Skeletal muscle satellite cell (primary cell): ENCODE results near the gene CACNB1.
A peak's percentile ranks its signal among the peaks of the same experiment; 100 is the strongest.
"Not testable (repeated sequence)": the region's sequence is repeated elsewhere in the genome, so short reads cannot be mapped to it uniquely, and the experiment has no call there.

Experiments used
- H3K27me3 ChIP-seq: 2 replicates; pipeline ENCODE4 v1.7.0; 2013; ENCODE audit warnings: low read length; ENCODE audit not compliant: control insufficient read depth, insufficient read depth
- H3K36me3 ChIP-seq: 2 replicates; pipeline ENCODE4 v1.7.0; 2013; ENCODE audit warnings: mild to moderate bottlenecking, control low read depth, low read length; ENCODE audit not compliant: insufficient read depth
- H3K4me1 ChIP-seq: 2 replicates; pipeline ENCODE4 v1.7.0; 2013; ENCODE audit warnings: low read length; ENCODE audit not compliant: control insufficient read depth, insufficient read depth
- H3K4me2 ChIP-seq: 2 replicates; pipeline ENCODE4 v1.7.0; 2013; ENCODE audit warnings: mild to moderate bottlenecking, low read length
- H3K4me3 ChIP-seq: 2 replicates; pipeline ENCODE4 v1.7.0; 2013; ENCODE audit warnings: low read length
- H3K9ac ChIP-seq: 2 replicates; pipeline ENCODE4 v1.7.0; 2013; ENCODE audit warnings: mild to moderate bottlenecking, low read depth, low read length, moderate library complexity
- H3K9me3 ChIP-seq: replicated peaks from 2 replicates; pipeline ENCODE4 v1.7.0; 2013; ENCODE audit warnings: mild to moderate bottlenecking, control low read depth, low read length

CACNB1 gene

GRCh38 chr17:39141915-39142664 lies 55.4 kb downstream of the CACNB1 start:
- H3K4me2 ChIP-seq = no peak overlapping the region
- H3K9me3 ChIP-seq = no peaks in the 10 kb centered on the region
- H3K36me3 ChIP-seq = no peaks in the 10 kb centered on the region
- peaks cover 2% of the 10 kb centered on the region for H3K27me3 ChIP-seq
- peaks cover 19% of the 10 kb centered on the region for H3K4me1 ChIP-seq
- no peak overlapping the region for H3K4me3 ChIP-seq
- H3K9ac ChIP-seq = no peak overlapping the region

- H3K9ac ChIP-seq = no peak overlapping the region
- H3K4me2 ChIP-seq = no peak overlapping the region
- H3K4me3 ChIP-seq = no peak overlapping the region
- H3K4me1 ChIP-seq = peaks cover 19% of the 10 kb centered on the region
- no peaks in the 10 kb centered on the region for H3K9me3 ChIP-seq
- H3K36me3 ChIP-seq = no peaks in the 10 kb centered on the region
- H3K27me3 ChIP-seq = peaks cover 2% of the 10 kb centered on the region
Measured at GRCh38 chr17:39141294-39141693, 56.2 kb downstream of the CACNB1 start.

GRCh38 chr17:39139561-39139960 lies 57.9 kb downstream of the CACNB1 start:
- no peaks in the 10 kb centered on the region for H3K36me3 ChIP-seq
- H3K4me2 ChIP-seq = peak overlapping the region; percentile 67
- peaks cover 18% of the 10 kb centered on the region for H3K4me1 ChIP-seq
- no peaks in the 10 kb centered on the region for H3K9me3 ChIP-seq
- no peaks in the 10 kb centered on the region for H3K27me3 ChIP-seq
- H3K4me3 ChIP-seq = no peak overlapping the region
- no peak overlapping the region for H3K9ac ChIP-seq

GRCh38 chr17:39139161-39139511 lies 58.3 kb downstream of the CACNB1 start:
- Histone ChIP-seq H3K4me3 (no peak overlapping the region), H3K4me1 (peaks cover 14% of the 10 kb centered on the region), H3K4me2 (peak overlapping the region; percentile 67), H3K36me3 (no peaks in the 10 kb centered on the region), H3K9me3 (no peaks in the 10 kb centered on the region), H3K9ac (peak overlapping the region; percentile 38), H3K27me3 (no peaks in the 10 kb centered on the region)

GRCh38 chr17:39138431-39139160 lies 58.9 kb downstream of the CACNB1 start:
- peak overlapping the region; percentile 38 for H3K9ac ChIP-seq
- peaks cover 13% of the 10 kb centered on the region for H3K4me1 ChIP-seq
- H3K4me3 ChIP-seq = no peak overlapping the region
- peak overlapping the region; percentile 67 for H3K4me2 ChIP-seq
- H3K36me3 ChIP-seq = no peaks in the 10 kb centered on the region
- no peaks in the 10 kb centered on the region for H3K9me3 ChIP-seq
- no peaks in the 10 kb centered on the region for H3K27me3 ChIP-seq

- H3K4me2 ChIP-seq = no peak overlapping the region
- H3K27me3 ChIP-seq = no peaks in the 10 kb centered on the region
- no peak overlapping the region for H3K9ac ChIP-seq
- no peak overlapping the region for H3K4me3 ChIP-seq
- peaks cover 24% of the 10 kb centered on the region for H3K4me1 ChIP-seq
- no peaks in the 10 kb centered on the region for H3K36me3 ChIP-seq
- no peaks in the 10 kb centered on the region for H3K9me3 ChIP-seq
Measured at GRCh38 chr17:39134878-39135277, 62.6 kb downstream of the CACNB1 start.

GRCh38 chr17:39132192-39132610 lies 65.3 kb downstream of the CACNB1 start:
- no peak overlapping the region for H3K9ac ChIP-seq
- H3K4me1 ChIP-seq = peaks cover 11% of the 10 kb centered on the region
- no peaks in the 10 kb centered on the region for H3K36me3 ChIP-seq
- H3K27me3 ChIP-seq = no peaks in the 10 kb centered on the region
- peak overlapping the region; percentile 15 for H3K4me2 ChIP-seq
- H3K9me3 ChIP-seq = no peaks in the 10 kb centered on the region
- peak overlapping the region; percentile 39 for H3K4me3 ChIP-seq

GRCh38 chr17:39131616-39132015 lies 65.9 kb downstream of the CACNB1 start:
- H3K4me1 ChIP-seq = peaks cover 11% of the 10 kb centered on the region
- H3K36me3 ChIP-seq = no peaks in the 10 kb centered on the region
- no peak overlapping the region for H3K4me2 ChIP-seq
- H3K27me3 ChIP-seq = no peaks in the 10 kb centered on the region
- H3K4me3 ChIP-seq = no peak overlapping the region
- no peaks in the 10 kb centered on the region for H3K9me3 ChIP-seq
- H3K9ac ChIP-seq = no peak overlapping the region

GRCh38 chr17:39130205-39130604 lies 67.3 kb downstream of the CACNB1 start:
- H3K27me3 ChIP-seq = no peaks in the 10 kb centered on the region
- H3K9ac ChIP-seq = no peak overlapping the region
- no peak overlapping the region for H3K4me2 ChIP-seq
- H3K36me3 ChIP-seq = no peaks in the 10 kb centered on the region
- no peaks in the 10 kb centered on the region for H3K9me3 ChIP-seq
- peaks cover 11% of the 10 kb centered on the region for H3K4me1 ChIP-seq
- H3K4me3 ChIP-seq = no peak overlapping the region

- not testable (repeated sequence) for H3K9me3 ChIP-seq, H3K36me3 ChIP-seq, H3K27me3 ChIP-seq, H3K9ac ChIP-seq, H3K4me3 ChIP-seq, H3K4me2 ChIP-seq
- peaks cover 11% of the 10 kb centered on the region for H3K4me1 ChIP-seq
Measured at GRCh38 chr17:39129544-39129943, 67.9 kb downstream of the CACNB1 start.

GRCh38 chr17:39126436-39126835 lies 71.0 kb downstream of the CACNB1 start:
- Histone ChIP-seq H3K36me3 (no peaks in the 10 kb centered on the region), H3K4me1 (no peaks in the 10 kb centered on the region), H3K4me3 (no peak overlapping the region), H3K9me3 (no peaks in the 10 kb centered on the region), H3K9ac (no peak overlapping the region), H3K4me2 (no peak overlapping the region), H3K27me3 (no peaks in the 10 kb centered on the region)
